Testis (tissue), 2 donors: ENCODE results near the gene TP53.

Experiments used
- POLR2A ChIP-seq: fragments of 450-650 bp; IDR thresholded peaks from one replicate; pipeline ENCODE4 v1.6.1; 2017; ENCODE audit warnings: antibody characterized with exemption, mild to moderate bottlenecking, moderate library complexity
- TF ChIP-seq, protein P1 (sequence below), 3 experiments: fragments of 450-650 bp in 2 of 3; fragments of 200-600 bp in 1 of 3; sonication (generic) in 1 of 3; IDR thresholded peaks; one replicate each; pipeline ENCODE4 v1.5.1; 2016 to 2019; ENCODE audit warnings: antibody characterized with exemption in 3 of 3, mild to moderate bottlenecking in 2 of 3, moderate library complexity in 1 of 3

- TF ChIP-seq, protein P1, sequence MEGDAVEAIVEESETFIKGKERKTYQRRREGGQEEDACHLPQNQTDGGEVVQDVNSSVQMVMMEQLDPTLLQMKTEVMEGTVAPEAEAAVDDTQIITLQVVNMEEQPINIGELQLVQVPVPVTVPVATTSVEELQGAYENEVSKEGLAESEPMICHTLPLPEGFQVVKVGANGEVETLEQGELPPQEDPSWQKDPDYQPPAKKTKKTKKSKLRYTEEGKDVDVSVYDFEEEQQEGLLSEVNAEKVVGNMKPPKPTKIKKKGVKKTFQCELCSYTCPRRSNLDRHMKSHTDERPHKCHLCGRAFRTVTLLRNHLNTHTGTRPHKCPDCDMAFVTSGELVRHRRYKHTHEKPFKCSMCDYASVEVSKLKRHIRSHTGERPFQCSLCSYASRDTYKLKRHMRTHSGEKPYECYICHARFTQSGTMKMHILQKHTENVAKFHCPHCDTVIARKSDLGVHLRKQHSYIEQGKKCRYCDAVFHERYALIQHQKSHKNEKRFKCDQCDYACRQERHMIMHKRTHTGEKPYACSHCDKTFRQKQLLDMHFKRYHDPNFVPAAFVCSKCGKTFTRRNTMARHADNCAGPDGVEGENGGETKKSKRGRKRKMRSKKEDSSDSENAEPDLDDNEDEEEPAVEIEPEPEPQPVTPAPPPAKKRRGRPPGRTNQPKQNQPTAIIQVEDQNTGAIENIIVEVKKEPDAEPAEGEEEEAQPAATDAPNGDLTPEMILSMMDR (IDR thresholded peaks at IDR 0.05), result no peak
- no peak for TF ChIP-seq POLR2A
Measured at GRCh38 chr17:7714721-7715594, 27.7 kb upstream of the TP53 start.
